Lower leg skin (tissue), 3 donors: ENCODE results near the gene ANO2.

Experiments used
- POLR2A ChIP-seq, 2 donors: fragments of 450-650 bp; IDR thresholded peaks; one replicate each; pipeline ENCODE4 v1.6.1; 2016 to 2017; ENCODE audit warnings: antibody characterized with exemption in 2 of 2, mild to moderate bottlenecking in 1 of 2, moderate library complexity in 1 of 2
- TF ChIP-seq, protein P1 (sequence below), 3 donors: fragments of 450-650 bp; IDR thresholded peaks; one replicate each; pipeline ENCODE4 v1.5.1; 2016; ENCODE audit warnings: antibody characterized with exemption in 3 of 3, mild to moderate bottlenecking in 3 of 3, moderate library complexity in 2 of 3

DNA sequence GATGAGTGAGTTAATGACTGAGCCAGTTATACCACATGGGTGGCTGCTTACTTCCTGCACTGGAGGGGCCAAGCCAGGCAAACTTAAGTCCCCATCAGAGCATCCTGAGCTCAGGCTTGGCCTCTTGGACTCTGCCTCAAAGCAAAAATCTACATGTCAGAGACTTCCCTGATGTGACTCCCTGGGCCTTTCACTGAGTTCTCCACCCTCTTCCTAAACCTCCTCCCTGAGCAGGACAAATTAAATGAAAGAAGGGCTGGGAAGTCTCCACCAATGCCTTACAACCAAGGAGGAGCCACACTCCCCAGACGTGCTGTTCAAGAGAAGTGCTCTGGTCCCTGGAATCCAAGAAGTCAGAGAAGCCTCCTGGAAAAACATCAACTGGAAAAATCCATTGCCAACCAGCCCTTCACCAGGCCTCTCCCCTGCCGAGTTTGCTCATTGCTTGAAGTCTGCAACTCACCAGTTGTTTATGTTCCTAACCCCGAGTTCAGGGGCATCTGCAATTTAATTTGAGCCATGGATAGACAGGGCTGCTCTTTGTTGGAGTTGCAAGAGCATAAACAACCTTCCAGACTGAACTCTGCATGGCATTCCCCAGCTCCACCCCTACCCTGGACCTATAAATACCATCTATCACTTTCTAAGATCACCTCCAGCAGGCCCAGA lies 160.5 kb downstream of the ANO2 start:
- TF ChIP-seq, protein P1, sequence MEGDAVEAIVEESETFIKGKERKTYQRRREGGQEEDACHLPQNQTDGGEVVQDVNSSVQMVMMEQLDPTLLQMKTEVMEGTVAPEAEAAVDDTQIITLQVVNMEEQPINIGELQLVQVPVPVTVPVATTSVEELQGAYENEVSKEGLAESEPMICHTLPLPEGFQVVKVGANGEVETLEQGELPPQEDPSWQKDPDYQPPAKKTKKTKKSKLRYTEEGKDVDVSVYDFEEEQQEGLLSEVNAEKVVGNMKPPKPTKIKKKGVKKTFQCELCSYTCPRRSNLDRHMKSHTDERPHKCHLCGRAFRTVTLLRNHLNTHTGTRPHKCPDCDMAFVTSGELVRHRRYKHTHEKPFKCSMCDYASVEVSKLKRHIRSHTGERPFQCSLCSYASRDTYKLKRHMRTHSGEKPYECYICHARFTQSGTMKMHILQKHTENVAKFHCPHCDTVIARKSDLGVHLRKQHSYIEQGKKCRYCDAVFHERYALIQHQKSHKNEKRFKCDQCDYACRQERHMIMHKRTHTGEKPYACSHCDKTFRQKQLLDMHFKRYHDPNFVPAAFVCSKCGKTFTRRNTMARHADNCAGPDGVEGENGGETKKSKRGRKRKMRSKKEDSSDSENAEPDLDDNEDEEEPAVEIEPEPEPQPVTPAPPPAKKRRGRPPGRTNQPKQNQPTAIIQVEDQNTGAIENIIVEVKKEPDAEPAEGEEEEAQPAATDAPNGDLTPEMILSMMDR (IDR thresholded peaks at IDR 0.05): no peak
- TF ChIP-seq POLR2A (IDR thresholded peaks at IDR 0.05): no peak
